Stomach smooth muscle (tissue), 2 donors: ENCODE results near the gene COG5.

Source experiments
- H3K27ac ChIP-seq: one replicate; pipeline ENCODE4 v1.7.0; 2013; ENCODE audit warnings: mild to moderate bottlenecking, low read length, inconsistent platforms
- H3K27me3 ChIP-seq, 2 donors: one replicate each; pipeline ENCODE4 v1.7.0; 2013; ENCODE audit warnings: low read length in 2 of 2; ENCODE audit not compliant: insufficient read depth in 2 of 2, control insufficient read depth in 1 of 2
- H3K36me3 ChIP-seq, 2 donors: one replicate each; pipeline ENCODE4 v1.7.0; 2013; ENCODE audit warnings: low read length in 2 of 2; ENCODE audit not compliant: control insufficient read depth in 2 of 2, insufficient read depth in 2 of 2
- H3K4me1 ChIP-seq: one replicate; pipeline ENCODE4 v1.7.0; 2013; ENCODE audit warnings: low read length; ENCODE audit not compliant: control insufficient read depth, insufficient read depth
- H3K4me3 ChIP-seq, 2 donors: one replicate each; pipeline ENCODE4 v1.7.0; 2013; ENCODE audit warnings: low read length in 2 of 2
- H3K9ac ChIP-seq, 2 donors: one replicate each; pipeline ENCODE4 v1.7.0; 2013; ENCODE audit warnings: low read length in 2 of 2, mild to moderate bottlenecking in 1 of 2
- H3K9me3 ChIP-seq, 2 donors: one replicate each; pipeline ENCODE4 v1.7.0; 2013; ENCODE audit warnings: low read length in 2 of 2; ENCODE audit not compliant: control insufficient read depth in 2 of 2
- donor health status: healthy.
- donor health status: Pancreatic carcinoma.

The COG5 gene

DNA sequence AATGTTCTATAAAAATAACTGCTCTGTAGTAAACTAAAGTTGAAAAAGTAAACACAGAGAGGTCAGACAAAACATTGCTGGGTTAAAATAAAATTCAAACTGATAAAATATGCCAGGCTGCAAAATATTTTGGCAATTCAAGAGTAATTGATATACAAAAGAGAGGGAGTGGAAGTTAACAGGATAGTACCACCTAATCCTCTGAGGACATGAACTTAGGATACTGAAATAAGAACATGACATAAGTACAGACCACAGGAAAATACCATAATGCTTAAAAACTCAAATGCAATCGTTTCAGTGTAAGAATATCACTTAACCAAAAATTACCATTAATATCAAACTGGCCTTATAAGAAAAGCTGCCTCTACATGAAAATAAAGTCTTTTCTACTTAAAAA lies 131.5 kb downstream of the COG5 start:
- Histone ChIP-seq H3K27ac (no peak overlapping the region), H3K4me3 (no peak overlapping the region), H3K9ac (no peak overlapping the region), H3K4me1 (no peaks in the 10 kb centered on the region), H3K9me3 (no peaks in the 10 kb centered on the region), H3K36me3 (no peaks in the 10 kb centered on the region), H3K27me3 (no peaks in the 10 kb centered on the region)

DNA sequence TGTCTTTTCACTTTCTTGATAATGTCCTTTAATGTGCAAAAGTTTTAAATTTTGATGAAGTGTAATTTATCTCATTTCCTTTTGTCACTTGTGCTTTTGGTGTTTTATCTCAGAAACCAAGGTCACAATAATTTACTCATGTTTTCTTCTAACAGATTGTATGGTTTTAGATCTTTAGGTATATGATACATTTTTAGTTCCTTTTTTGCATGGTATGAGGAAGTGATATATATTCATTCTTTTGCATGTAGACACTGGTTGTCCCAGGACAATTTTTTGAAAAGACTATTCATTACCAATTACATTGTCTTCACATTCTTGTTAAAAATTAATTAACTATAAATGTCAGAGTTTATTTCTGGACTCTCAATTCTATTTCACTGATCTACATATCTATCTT lies 133.7 kb downstream of the COG5 start:
- Histone ChIP-seq H3K27ac (no peak overlapping the region), H3K4me3 (no peak overlapping the region), H3K9ac (no peak overlapping the region), H3K27me3 (no peaks in the 10 kb centered on the region), H3K9me3 (no peaks in the 10 kb centered on the region), H3K36me3 (no peaks in the 10 kb centered on the region), H3K4me1 (no peaks in the 10 kb centered on the region)

DNA sequence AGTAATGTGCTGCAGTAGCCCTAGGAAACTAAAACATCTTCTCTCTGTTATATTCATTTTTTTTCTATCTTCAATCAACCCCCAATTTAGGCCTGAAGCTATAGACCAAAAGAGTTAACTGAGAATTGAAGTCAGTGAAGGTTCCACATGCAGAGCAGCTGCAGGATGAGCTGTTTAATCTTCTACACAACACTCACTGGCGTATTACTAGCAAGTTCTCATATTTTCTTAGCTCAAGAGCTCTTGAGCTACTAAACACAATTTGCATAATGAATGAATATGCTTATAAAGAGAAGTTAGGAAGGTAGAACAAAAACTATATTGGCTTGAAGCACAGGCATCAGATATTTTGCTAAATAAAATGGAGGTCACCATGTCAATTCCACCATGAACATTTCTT lies 135.1 kb downstream of the COG5 start:
- Histone ChIP-seq H3K27me3 (no peaks in the 10 kb centered on the region), H3K9me3 (no peaks in the 10 kb centered on the region), H3K4me1 (no peaks in the 10 kb centered on the region), H3K27ac (no peak overlapping the region), H3K36me3 (no peaks in the 10 kb centered on the region), H3K9ac (no peak overlapping the region), H3K4me3 (no peak overlapping the region)

DNA sequence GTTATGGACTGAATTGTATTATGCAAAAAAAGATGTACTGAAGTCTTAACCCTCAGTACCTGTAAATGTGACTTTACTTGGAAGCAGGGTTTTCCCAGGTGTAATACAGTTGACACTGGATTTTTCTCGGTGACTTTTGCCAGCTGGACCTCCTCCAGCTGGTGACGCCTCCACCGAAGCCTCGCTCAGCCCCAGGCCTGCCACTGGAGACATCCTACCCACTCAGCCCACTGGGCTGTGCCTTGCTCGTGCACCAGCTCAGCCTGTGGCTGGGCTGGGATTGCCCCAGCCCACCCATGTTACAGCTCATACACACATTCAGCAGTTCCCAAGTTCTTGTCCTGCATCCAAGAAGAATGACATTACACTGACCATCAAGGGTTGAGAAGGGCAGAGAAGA lies 136.3 kb downstream of the COG5 start:
- no peak overlapping the region for H3K9ac ChIP-seq
- H3K27ac ChIP-seq = no peak overlapping the region
- no peaks in the 10 kb centered on the region for H3K9me3 ChIP-seq
- no peaks in the 10 kb centered on the region for H3K27me3 ChIP-seq
- H3K4me3 ChIP-seq = no peak overlapping the region
- no peaks in the 10 kb centered on the region for H3K36me3 ChIP-seq
- H3K4me1 ChIP-seq = no peaks in the 10 kb centered on the region

DNA sequence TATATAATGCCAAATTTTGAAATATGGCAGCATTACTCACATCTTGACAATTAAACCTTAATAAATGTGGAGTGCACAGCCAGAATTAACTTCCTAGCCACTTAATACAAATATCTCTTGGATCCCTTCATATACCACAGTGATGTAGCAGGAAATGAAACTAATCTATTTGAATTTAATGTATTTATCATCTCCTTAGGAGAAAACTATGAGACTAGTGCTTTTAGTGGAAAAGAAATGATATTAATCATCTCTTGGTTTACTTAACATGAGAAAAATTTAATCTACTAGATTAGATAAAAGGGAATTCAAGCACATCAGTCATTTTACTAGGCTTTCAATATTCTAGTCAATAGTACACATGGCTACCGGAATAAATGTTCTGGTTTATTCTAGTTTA lies 149.5 kb downstream of the COG5 start:
- Histone ChIP-seq H3K27me3 (no peaks in the 10 kb centered on the region), H3K9me3 (no peaks in the 10 kb centered on the region), H3K4me3 (no peak overlapping the region), H3K27ac (no peak overlapping the region), H3K9ac (no peak overlapping the region), H3K36me3 (no peaks in the 10 kb centered on the region), H3K4me1 (no peaks in the 10 kb centered on the region)

DNA sequence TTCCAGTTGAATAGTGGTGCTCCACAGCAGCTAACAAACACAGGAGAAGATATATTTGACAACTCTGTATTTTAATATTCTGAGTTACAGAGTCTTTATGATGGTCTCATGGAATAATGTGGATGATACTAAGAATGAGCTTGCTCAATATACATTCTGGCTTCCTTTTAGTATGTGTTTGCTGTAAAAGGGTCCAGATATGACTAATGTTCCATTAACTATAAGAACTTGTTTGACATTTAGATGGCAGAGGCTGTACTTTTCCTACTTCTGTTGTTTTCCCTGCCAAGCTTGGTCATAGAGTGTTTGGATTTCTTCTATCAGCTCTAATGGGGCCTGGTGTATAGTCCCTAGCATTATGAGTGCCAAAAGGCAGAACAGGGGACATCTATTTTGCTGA lies 155.4 kb downstream of the COG5 start:
- H3K27ac ChIP-seq = no peak overlapping the region
- H3K9me3 ChIP-seq = peaks cover 0 to 2% of the 10 kb centered on the region in 2 donors
- H3K4me1 ChIP-seq = no peaks in the 10 kb centered on the region
- H3K9ac ChIP-seq = no peak overlapping the region
- H3K27me3 ChIP-seq = no peaks in the 10 kb centered on the region
- H3K4me3 ChIP-seq = no peak overlapping the region
- no peaks in the 10 kb centered on the region for H3K36me3 ChIP-seq

DNA sequence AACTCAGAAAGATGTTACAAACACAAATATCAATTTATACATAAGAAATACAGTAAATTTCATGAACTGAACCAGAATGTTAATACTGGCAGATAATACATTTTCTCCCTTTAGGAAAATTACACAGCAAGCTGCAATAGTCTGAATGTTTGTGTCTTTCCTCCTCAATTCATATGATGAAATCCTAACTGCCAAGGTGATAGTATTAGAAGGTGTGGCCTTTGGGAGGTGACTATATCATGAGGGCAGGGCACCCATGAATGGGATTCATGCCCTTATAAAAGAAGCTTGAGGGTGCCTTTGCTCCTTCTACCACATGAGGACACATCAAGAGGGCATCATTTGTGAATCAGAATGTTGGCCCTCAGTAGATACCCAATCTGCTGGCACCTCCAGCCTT lies 158.2 kb downstream of the COG5 start:
- H3K9ac ChIP-seq = no peak overlapping the region
- no peaks in the 10 kb centered on the region for H3K36me3 ChIP-seq
- H3K27me3 ChIP-seq = no peaks in the 10 kb centered on the region
- no peaks in the 10 kb centered on the region for H3K4me1 ChIP-seq
- H3K4me3 ChIP-seq = no peak overlapping the region
- H3K9me3 ChIP-seq = peaks cover 0 to 3% of the 10 kb centered on the region in 2 donors
- no peak overlapping the region for H3K27ac ChIP-seq

DNA sequence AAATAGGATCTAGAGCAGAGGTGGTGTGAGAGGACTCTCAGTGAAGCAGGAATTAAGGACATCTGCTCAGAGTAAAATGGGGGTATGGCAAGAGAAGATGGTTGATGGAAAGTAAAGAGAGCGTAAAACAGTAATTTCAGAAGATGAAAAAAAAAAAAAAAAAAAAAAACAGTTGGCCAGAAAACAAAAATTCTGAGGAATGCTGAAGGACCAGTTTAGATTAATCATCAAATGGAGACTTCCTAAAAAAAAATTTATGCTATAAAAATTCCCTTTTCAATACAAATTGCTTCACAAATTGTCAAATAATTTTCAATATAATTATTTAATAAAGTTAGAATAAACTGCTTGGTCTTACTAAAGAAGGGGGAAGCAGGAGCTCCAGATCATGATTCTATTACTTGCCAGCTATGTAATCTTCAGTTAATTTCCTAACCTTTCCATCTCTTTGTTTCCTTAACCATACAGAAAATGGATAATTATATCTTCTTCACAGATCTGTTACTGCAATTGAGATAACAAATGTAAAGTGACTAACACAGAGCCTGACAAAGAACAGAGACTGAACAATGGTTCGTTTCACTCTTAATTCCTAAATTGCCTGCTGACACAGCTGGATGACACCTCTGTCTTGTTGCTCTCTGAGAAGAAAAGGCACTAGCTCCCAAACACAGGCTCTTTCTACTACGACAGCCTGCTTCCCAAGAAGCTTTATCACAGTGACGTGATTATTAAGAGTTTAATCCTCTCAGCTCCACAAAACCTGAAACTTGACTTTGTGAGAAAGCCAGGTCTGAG lies 158.8 kb downstream of the COG5 start:
- Histone ChIP-seq H3K4me3 (no peak overlapping the region), H3K9ac (no peak overlapping the region), H3K27ac (no peak overlapping the region)

DNA sequence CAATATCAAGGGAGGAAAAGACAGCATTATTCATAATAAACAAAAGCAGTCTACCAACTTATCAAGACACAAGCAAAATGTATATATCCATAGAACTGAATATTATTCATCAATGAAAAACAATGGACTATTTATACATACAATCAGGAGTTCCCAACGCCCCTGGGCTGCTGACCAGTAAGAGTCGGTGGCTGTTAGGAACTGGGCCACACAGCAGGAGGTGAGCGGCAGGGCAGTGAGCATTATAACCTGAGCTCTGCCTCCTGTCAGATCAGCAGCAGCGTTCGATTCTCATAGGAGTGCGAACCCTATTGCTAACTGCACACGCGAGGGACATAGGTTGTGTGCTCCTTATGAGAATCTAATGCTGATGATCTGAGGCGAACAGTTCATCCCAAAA lies 165.6 kb downstream of the COG5 start:
- Histone ChIP-seq H3K4me3 (no peak overlapping the region), H3K9me3 (no peaks in the 10 kb centered on the region), H3K9ac (no peak overlapping the region), H3K27me3 (no peaks in the 10 kb centered on the region), H3K4me1 (no peaks in the 10 kb centered on the region), H3K27ac (no peak overlapping the region), H3K36me3 (no peaks in the 10 kb centered on the region)

More for the DNA sequence above, 158.8 kb downstream of the COG5 start:
- no peaks in the 10 kb centered on the region for H3K27me3 ChIP-seq
- H3K9me3 ChIP-seq = peaks cover 0 to 3% of the 10 kb centered on the region in 2 donors
- no peaks in the 10 kb centered on the region for H3K36me3 ChIP-seq
- H3K4me1 ChIP-seq = no peaks in the 10 kb centered on the region

DNA sequence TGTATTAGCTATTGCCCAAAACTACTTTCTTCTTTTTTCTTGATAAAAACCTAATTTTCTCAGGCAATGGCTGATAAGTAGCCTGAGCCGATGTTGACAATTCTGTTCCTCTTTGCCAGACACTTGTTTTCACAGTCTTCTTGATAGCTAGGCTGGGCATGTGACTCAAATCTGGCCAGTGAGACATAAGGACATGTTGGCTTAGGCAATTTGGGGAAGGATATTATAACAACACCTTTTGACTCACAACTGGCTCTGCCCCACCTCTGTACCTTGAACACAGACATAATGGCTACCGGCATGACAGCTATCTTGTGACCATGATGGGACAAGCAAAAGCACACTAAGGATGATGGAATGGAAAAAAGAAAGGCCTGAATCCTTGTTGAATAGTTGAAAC lies 166.7 kb downstream of the COG5 start:
- H3K27ac ChIP-seq = no peak overlapping the region
- H3K36me3 ChIP-seq = no peaks in the 10 kb centered on the region
- no peaks in the 10 kb centered on the region for H3K9me3 ChIP-seq
- H3K4me1 ChIP-seq = no peaks in the 10 kb centered on the region
- no peak overlapping the region for H3K4me3 ChIP-seq
- no peaks in the 10 kb centered on the region for H3K27me3 ChIP-seq
- no peak overlapping the region for H3K9ac ChIP-seq

DNA sequence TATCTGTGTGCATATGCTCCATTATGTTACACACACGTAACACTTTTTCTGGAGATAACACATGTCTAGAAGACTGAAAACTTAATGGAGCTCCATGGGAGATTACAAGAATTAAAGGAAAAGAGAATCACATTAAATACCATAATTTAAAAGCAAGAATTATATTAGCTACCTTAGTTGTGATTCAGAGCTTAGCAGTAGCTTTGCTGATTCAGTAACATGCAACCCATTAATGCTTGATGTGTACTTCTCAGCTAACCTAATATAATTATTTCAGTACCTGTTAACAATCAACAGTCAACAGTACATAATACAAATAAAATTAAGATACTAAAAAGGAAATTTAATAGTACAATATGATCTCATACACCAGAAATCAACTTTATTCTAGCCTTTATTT lies 167.6 kb downstream of the COG5 start:
- Histone ChIP-seq H3K9me3 (no peaks in the 10 kb centered on the region), H3K9ac (no peak overlapping the region), H3K27ac (no peak overlapping the region), H3K36me3 (no peaks in the 10 kb centered on the region), H3K4me3 (no peak overlapping the region), H3K4me1 (no peaks in the 10 kb centered on the region), H3K27me3 (no peaks in the 10 kb centered on the region)
